HCT116 (cell line): ENCODE measurements around the gene MUC6. TPM values are rescaled to one million over a fixed set of nuclear protein-coding genes. Genes with fewer than 3 reads are reported as not detected.

Experiments
- ATAC-seq: fragments of 200-7000 bp; cut with Tn5 transposase; 2 replicates; pipeline ENCODE4 v1.9.1; 2020; ENCODE audit warnings: mild to moderate bottlenecking, moderate library complexity
- BruUV-seq: library from RNA; stranded (reverse); fragments of 400-500 nt; replicated peaks from 2 replicates; lab custom pipeline; 2021; lab: Mats Ljungman, UMichigan
- CTCF ChIA-PET: fragments of 300-600 bp; sonication (Branson Sonifier 250); formaldehyde crosslinking; loops from one replicate; lab custom pipeline; 2021; ENCODE audit warnings: antibody characterized with exemption; lab: Charles Lee
- POLR2A ChIA-PET: fragments of 300-600, 350-600 bp; sonication (Branson Sonifier 250); formaldehyde crosslinking; loops from one replicate; lab custom pipeline; 2021; ENCODE audit warnings: antibody characterized with exemption; lab: Charles Lee
- RAD21 ChIA-PET, 2 experiments: fragments of 300-600 bp; sonication (Branson Sonifier 250); formaldehyde crosslinking; loops; one replicate each; lab custom pipeline; 2023; ENCODE audit warnings: low total read pairs in 2 of 2; ENCODE audit not compliant: uncharacterized antibody in 2 of 2, unreplicated experiment in 2 of 2, low non-redundant PET in 1 of 2; lab: Charles Lee
- DNase-seq: peaks from one replicate; pipeline ENCODE4 v3.0.0-alpha.2; 2010; ENCODE audit warnings: low read depth, low spot score
- H2AFZ ChIP-seq: fragments of 200-600 bp; shearing (Covaris generic), sonication (generic); 2 replicates; pipeline ENCODE4 v1.6.1; 2017; ENCODE audit warnings: low read depth, mixed run types, mixed read lengths, antibody characterized with exemption, low read length; ENCODE audit not compliant: poor library complexity, severe bottlenecking
- H3K27ac ChIP-seq: 2 replicates; pipeline ENCODE4 v1.5.1; 2012; ENCODE audit warnings: low read depth, low read length
- H3K27me3 ChIP-seq: fragments of 200-600 bp; sonication (generic); 2 replicates; pipeline ENCODE4 v1.6.1; 2016; ENCODE audit warnings: mixed run types, low read length, mixed read lengths; ENCODE audit not compliant: insufficient read depth
- H3K36me3 ChIP-seq, 2 experiments: fragments of 200-500 bp in 1 of 2; fragments of 200-600 bp in 1 of 2; sonication (Bioruptor generic) in 1 of 2; sonication (generic) in 1 of 2; 2 replicates each; pipeline versions ENCODE4 v1.5.1 to v1.6.1; 2014 to 2016; ENCODE audit warnings: low read length in 2 of 2, inconsistent platforms in 1 of 2, mixed read lengths in 1 of 2, mixed run types in 1 of 2; ENCODE audit not compliant: insufficient read depth in 2 of 2, control insufficient read depth in 1 of 2
- H3K4me1 ChIP-seq, 2 experiments: fragments of 200-600 bp in 1 of 2; sonication (generic) in 1 of 2; 2 replicates each; pipeline versions ENCODE4 v1.5.1 to v1.6.1; 2012 to 2017; ENCODE audit warnings: low read length in 2 of 2, inconsistent platforms in 1 of 2, mild to moderate bottlenecking in 1 of 2, mixed read lengths in 1 of 2, mixed run types in 1 of 2, moderate library complexity in 1 of 2; ENCODE audit not compliant: insufficient read depth in 2 of 2, control insufficient read depth in 1 of 2
- H3K4me2 ChIP-seq: fragments of 200-600 bp; sonication (generic); 2 replicates; pipeline ENCODE4 v1.6.1; 2017; ENCODE audit warnings: mixed run types, low read length, mixed read lengths
- H3K4me3 ChIP-seq, 2 experiments: fragments of 200-600 bp in 1 of 2; sonication (generic) in 1 of 2; replicated peaks in 1 of 2; 2 replicates each; pipeline ENCODE4 v1.5.1; 2011 to 2016; ENCODE audit warnings: low read length in 2 of 2, control low read depth in 1 of 2, low read depth in 1 of 2, mild to moderate bottlenecking in 1 of 2, mixed read lengths in 1 of 2, mixed run types in 1 of 2
- H3K79me2 ChIP-seq: fragments of 200-600 bp; sonication (generic); 2 replicates; pipeline ENCODE4 v1.6.1; 2017; ENCODE audit warnings: mild to moderate bottlenecking, mixed run types, low read length, moderate library complexity, mixed read lengths; ENCODE audit not compliant: insufficient read depth
- H3K9ac ChIP-seq: fragments of 200-600 bp; sonication (generic); 2 replicates; pipeline ENCODE4 v1.6.1; 2016; ENCODE audit warnings: low read length, mixed read lengths
- H3K9me2 ChIP-seq: fragments of 200-600 bp; sonication (generic), shearing (Covaris generic); 2 replicates; pipeline ENCODE4 v1.6.1; 2017; ENCODE audit warnings: mixed run types, mild to moderate bottlenecking, moderate library complexity; ENCODE audit not compliant: insufficient read depth
- H3K9me3 ChIP-seq, 2 experiments: fragments of 200-500 bp in 1 of 2; fragments of 200-600 bp in 1 of 2; sonication (Bioruptor generic) in 1 of 2; sonication (generic) in 1 of 2; 2 replicates each; pipeline ENCODE4 v1.6.1; 2014 to 2017; ENCODE audit warnings: low read length in 2 of 2, mixed read lengths in 2 of 2, inconsistent platforms in 1 of 2, low read depth in 1 of 2, mild to moderate bottlenecking in 1 of 2, mixed run types in 1 of 2, moderate library complexity in 1 of 2; ENCODE audit not compliant: control insufficient read depth in 1 of 2, insufficient read depth in 1 of 2
- H4K20me1 ChIP-seq: fragments of 200-600 bp; sonication (generic), shearing (Covaris generic); 2 replicates; pipeline ENCODE4 v1.6.1; 2017; ENCODE audit warnings: mixed run types, mild to moderate bottlenecking, moderate library complexity; ENCODE audit not compliant: insufficient read depth
- EGR1 ChIP-seq: IDR thresholded peaks from 2 replicates; pipeline ENCODE4 v1.6.1; 2012; ENCODE audit warnings: low read depth
- ELF1 ChIP-seq: IDR thresholded peaks from 2 replicates; pipeline ENCODE4 v1.6.1; 2012; ENCODE audit warnings: low read depth, borderline replicate concordance
- JUND ChIP-seq: IDR thresholded peaks from 2 replicates; pipeline ENCODE4 v1.6.1; 2012
- POLR2A ChIP-seq: IDR thresholded peaks from 2 replicates; pipeline ENCODE4 v1.7.0; 2011; ENCODE audit warnings: borderline replicate concordance; ENCODE audit not compliant: insufficient read depth, insufficient read length; ENCODE audit errors: extremely low read depth
- RAD21 ChIP-seq: IDR thresholded peaks from 2 replicates; pipeline ENCODE4 v1.6.1; 2012; ENCODE audit warnings: low read depth, mild to moderate bottlenecking
- SIN3A ChIP-seq: IDR thresholded peaks from 2 replicates; pipeline ENCODE4 v1.6.1; 2012; ENCODE audit warnings: low read depth
- YY1 ChIP-seq: IDR thresholded peaks from 2 replicates; pipeline ENCODE4 v1.6.1; 2011; ENCODE audit warnings: low read length, low read depth, moderate library complexity, mild to moderate bottlenecking; ENCODE audit not compliant: insufficient replicate concordance; ENCODE audit errors: extremely low read depth
- ZFX ChIP-seq: fragments of 450-650 bp; IDR thresholded peaks from 2 replicates; pipeline ENCODE4 v1.6.1; 2017
- intact Hi-C: fragments of 100-400 bp; cut with micrococcal nuclease; formaldehyde crosslinking; loops from 2 replicates; pipeline ENCODE4 v1.10.0; 2022
- total RNA-seq: library from RNA; stranded (reverse); gene quantifications from one replicate; pipeline ENCODE4 v1.2.1, GENCODE V29; 2021; ENCODE audit not compliant: unreplicated experiment
- TF ChIP-seq, protein P1 (sequence below): IDR thresholded peaks from 2 replicates; pipeline ENCODE4 v1.6.1; 2012; ENCODE audit warnings: low read depth

The MUC6 gene
- total RNA-seq, 1 experiment from 2014 or later: 0.02 TPM

DNA sequence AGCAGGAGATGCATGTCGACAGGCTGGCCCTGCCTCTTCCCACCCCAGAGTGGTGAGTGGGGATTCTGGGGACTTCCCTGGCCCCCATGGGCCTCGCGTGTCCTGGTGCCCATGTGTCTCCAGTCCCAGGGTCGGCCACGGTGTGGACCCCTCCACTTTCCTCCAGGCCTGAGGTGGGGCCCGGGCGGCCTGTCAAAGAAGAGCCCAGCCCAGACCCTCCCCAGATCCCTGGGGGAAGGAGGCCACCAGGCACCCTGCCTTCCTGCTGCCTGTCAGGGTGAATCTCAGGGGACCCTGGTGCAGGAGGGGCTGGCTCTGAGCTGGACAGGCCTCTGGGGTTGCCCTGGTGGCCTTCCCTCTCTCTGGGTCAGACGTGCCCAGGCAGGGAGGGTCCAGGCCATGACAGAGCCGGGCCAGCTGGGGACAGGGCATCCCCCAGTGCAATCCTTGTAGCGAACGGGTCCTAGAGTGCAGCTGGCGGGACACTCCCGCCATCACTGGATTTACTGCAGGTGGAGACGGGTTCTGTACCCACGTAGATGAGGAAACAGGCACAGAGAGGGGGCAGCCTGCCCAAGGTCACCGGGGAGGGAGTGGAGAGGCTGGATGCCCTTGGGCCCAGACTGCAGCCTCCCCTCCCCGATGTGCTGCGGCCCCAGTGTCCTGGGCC lies 13.5 kb upstream of the MUC6 start:
- POLR2A ChIA-PET: no interaction called here

More for the DNA sequence above, 13.5 kb upstream of the MUC6 start:
- no peak overlapping the region for H3K4me3 ChIP-seq
- no peaks in the 10 kb centered on the region for H3K27me3 ChIP-seq
- no peak overlapping the region for H2AFZ ChIP-seq
- H3K9me2 ChIP-seq: no peaks in the 10 kb centered on the region
- H4K20me1 ChIP-seq: no peaks in the 10 kb centered on the region
- peaks cover 3 to 18% of the 10 kb centered on the region in 2 experiments; a peak in 3 of 4 replicates for H3K4me1 ChIP-seq
- no peak for DNase-seq
- H3K27ac ChIP-seq: peak overlapping the region; percentile 13; the same call in 1 of the 2 replicates
- H3K9me3 ChIP-seq: no peaks in the 10 kb centered on the region
- H3K4me2 ChIP-seq: no peak overlapping the region
- H3K36me3 ChIP-seq: no peaks in the 10 kb centered on the region
- intact Hi-C loops: loop anchor here (2.0 to 10.0 kb wide), 2 partner anchors 151 to 175 kb away; no protein-coding TSS in a partner anchor
- no TSS peak for BruUV-seq
- CTCF ChIA-PET: interaction anchor here (1.5 kb wide), 1 partner anchor 201 kb away, joined by 3 read pairs; no protein-coding TSS in a partner anchor
- H3K9ac ChIP-seq: no peak overlapping the region
- no peaks in the 10 kb centered on the region for H3K79me2 ChIP-seq
- no peak for ATAC-seq
- RAD21 ChIA-PET: no interaction called here
- TF ChIP-seq, protein P1, sequence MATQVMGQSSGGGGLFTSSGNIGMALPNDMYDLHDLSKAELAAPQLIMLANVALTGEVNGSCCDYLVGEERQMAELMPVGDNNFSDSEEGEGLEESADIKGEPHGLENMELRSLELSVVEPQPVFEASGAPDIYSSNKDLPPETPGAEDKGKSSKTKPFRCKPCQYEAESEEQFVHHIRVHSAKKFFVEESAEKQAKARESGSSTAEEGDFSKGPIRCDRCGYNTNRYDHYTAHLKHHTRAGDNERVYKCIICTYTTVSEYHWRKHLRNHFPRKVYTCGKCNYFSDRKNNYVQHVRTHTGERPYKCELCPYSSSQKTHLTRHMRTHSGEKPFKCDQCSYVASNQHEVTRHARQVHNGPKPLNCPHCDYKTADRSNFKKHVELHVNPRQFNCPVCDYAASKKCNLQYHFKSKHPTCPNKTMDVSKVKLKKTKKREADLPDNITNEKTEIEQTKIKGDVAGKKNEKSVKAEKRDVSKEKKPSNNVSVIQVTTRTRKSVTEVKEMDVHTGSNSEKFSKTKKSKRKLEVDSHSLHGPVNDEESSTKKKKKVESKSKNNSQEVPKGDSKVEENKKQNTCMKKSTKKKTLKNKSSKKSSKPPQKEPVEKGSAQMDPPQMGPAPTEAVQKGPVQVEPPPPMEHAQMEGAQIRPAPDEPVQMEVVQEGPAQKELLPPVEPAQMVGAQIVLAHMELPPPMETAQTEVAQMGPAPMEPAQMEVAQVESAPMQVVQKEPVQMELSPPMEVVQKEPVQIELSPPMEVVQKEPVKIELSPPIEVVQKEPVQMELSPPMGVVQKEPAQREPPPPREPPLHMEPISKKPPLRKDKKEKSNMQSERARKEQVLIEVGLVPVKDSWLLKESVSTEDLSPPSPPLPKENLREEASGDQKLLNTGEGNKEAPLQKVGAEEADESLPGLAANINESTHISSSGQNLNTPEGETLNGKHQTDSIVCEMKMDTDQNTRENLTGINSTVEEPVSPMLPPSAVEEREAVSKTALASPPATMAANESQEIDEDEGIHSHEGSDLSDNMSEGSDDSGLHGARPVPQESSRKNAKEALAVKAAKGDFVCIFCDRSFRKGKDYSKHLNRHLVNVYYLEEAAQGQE: no peak
- TF ChIP-seq EGR1: no peak
- no peak for TF ChIP-seq JUND
- TF ChIP-seq RAD21: no peak
- TF ChIP-seq ELF1: no peak
- TF ChIP-seq ZFX: no peak
- no peak for TF ChIP-seq POLR2A
- no peak for TF ChIP-seq YY1
- TF ChIP-seq SIN3A: no peak
- TF ChIP-seq, all 23 proteins: peak for 0
